Caco-2 (cell line): Measurements from ENCODE around the gene HCK. TPM values are rescaled to one million over a fixed set of nuclear protein-coding genes. Genes with fewer than 3 reads are reported as not detected.

Experiments used
- BruUV-seq: library from RNA; stranded (reverse); fragments of 400-500 nt; replicated peaks from 2 replicates; lab custom pipeline; 2021; lab: Mats Ljungman, UMichigan
- CTCF ChIA-PET: fragments of 300-600 bp; sonication (Branson Sonifier 250); formaldehyde crosslinking; loops from one replicate; lab custom pipeline; 2022; ENCODE audit warnings: antibody characterized with exemption; lab: Charles Lee
- POLR2A ChIA-PET: fragments of 300-600 bp; sonication (Branson Sonifier 250); formaldehyde crosslinking; loops from one replicate; lab custom pipeline; 2022; ENCODE audit warnings: antibody characterized with exemption; lab: Charles Lee
- DNase-seq, 2 experiments: peaks; one replicate each; pipeline versions ENCODE4 v3.0.0 to v3.0.0-alpha.2; 2020 to 2022
- H3K27me3 ChIP-seq: replicated peaks from 2 replicates; pipeline ENCODE4 v1.6.0; 2011; ENCODE audit warnings: low read length; ENCODE audit not compliant: control insufficient read depth, insufficient read depth
- H3K36me3 ChIP-seq: 2 replicates; pipeline ENCODE4 v1.5.1; 2011; ENCODE audit warnings: low read length; ENCODE audit not compliant: control insufficient read depth, insufficient read depth
- H3K4me1 ChIP-seq: fragments of 250-450 bp; sonication (Bioruptor Pico); 2 replicates; pipeline ENCODE4 v1.5.1; 2020; ENCODE audit warnings: mild to moderate bottlenecking
- H3K4me3 ChIP-seq: 2 replicates; pipeline ENCODE4 v1.5.1; 2011; ENCODE audit warnings: low read depth, mild to moderate bottlenecking, control low read depth, low read length
- H3K9me3 ChIP-seq: fragments of 250-450 bp; sonication (Bioruptor Pico); 2 replicates; pipeline ENCODE4 v1.5.1; 2020; ENCODE audit warnings: mild to moderate bottlenecking, moderate library complexity
- H3K27ac Mint-ChIP-seq: one replicate; pipeline ENCODE4 v1.8.0; 2022; ENCODE audit warnings: mixed read lengths; ENCODE audit not compliant: unreplicated experiment
- H3K27me3 Mint-ChIP-seq: one replicate; pipeline ENCODE4 v1.8.0; 2022; ENCODE audit warnings: mixed read lengths; ENCODE audit not compliant: insufficient read depth, unreplicated experiment
- H3K36me3 Mint-ChIP-seq: one replicate; pipeline ENCODE4 v1.8.0; 2022; ENCODE audit warnings: mild to moderate bottlenecking, mixed read lengths; ENCODE audit not compliant: insufficient read depth, unreplicated experiment
- H3K4me1 Mint-ChIP-seq: one replicate; pipeline ENCODE4 v1.8.0; 2022; ENCODE audit warnings: low read depth, mixed read lengths; ENCODE audit not compliant: unreplicated experiment
- H3K4me3 Mint-ChIP-seq: one replicate; pipeline ENCODE4 v1.8.0; 2022; ENCODE audit warnings: mild to moderate bottlenecking, moderate library complexity, mixed read lengths; ENCODE audit not compliant: unreplicated experiment
- H3K9me3 Mint-ChIP-seq: one replicate; pipeline ENCODE4 v1.8.0; 2022; ENCODE audit warnings: mixed read lengths; ENCODE audit not compliant: unreplicated experiment
- CTCF ChIP-seq, 2 experiments: fragments of 200-600 bp in 1 of 2; IDR thresholded peaks; 1 replicate in 1 of 2; 2 replicates in 1 of 2; pipeline versions ENCODE4 v1.5.1 to v1.8.0; 2011 to 2022; ENCODE audit warnings: antibody characterized with exemption in 1 of 2, control low read depth in 1 of 2, inconsistent platforms in 1 of 2, low read depth in 1 of 2, low read length in 1 of 2, mild to moderate bottlenecking in 1 of 2, moderate library complexity in 1 of 2; ENCODE audit not compliant: insufficient read depth in 1 of 2, severe bottlenecking in 1 of 2, unreplicated experiment in 1 of 2
- intact Hi-C: fragments of 100-400 bp; cut with micrococcal nuclease; formaldehyde crosslinking; loops from one replicate; pipeline ENCODE4 v1.10.0; 2022; ENCODE audit not compliant: unreplicated experiment
- total RNA-seq: library from RNA; stranded (reverse); gene quantifications from 2 replicates; pipeline ENCODE4 v1.2.3, GENCODE V29; 2022

Gene HCK
- total RNA-seq, 1 experiment from 2014 or later, result not detected

- H3K27me3 Mint-ChIP-seq, result peaks cover 19% of the 10 kb centered on the region
- no peaks in the 10 kb centered on the region for H3K9me3 Mint-ChIP-seq
- Histone ChIP-seq H3K27me3 (no peaks in the 10 kb centered on the region; the same call in 1 of the 2 replicates), H3K4me3 (no peak overlapping the region), H3K36me3 (no peaks in the 10 kb centered on the region), H3K9me3 (no peaks in the 10 kb centered on the region), H3K4me1 (no peaks in the 10 kb centered on the region)
- no peak for TF ChIP-seq CTCF (IDR thresholded peaks at IDR 0.05; ENCODE audit: insufficient read depth in 1 of 2, low read depth in 1 of 2, low read length in 1 of 2, severe bottlenecking in 1 of 2, unreplicated experiment in 1 of 2)
- no peaks in the 10 kb centered on the region for H3K36me3 Mint-ChIP-seq
- no peak overlapping the region for H3K27ac Mint-ChIP-seq
- ChIA-PET CTCF (interaction anchor here (0.7 kb wide), 1 partner anchor 47 kb away, joined by 3 read pairs; no protein-coding TSS in a partner anchor), POLR2A (no interaction called here)
- no peak overlapping the region for H3K4me3 Mint-ChIP-seq
- DNase-seq, result no peak
- H3K4me1 Mint-ChIP-seq, result no peaks in the 10 kb centered on the region
- intact Hi-C loops, result no loop called here
- no TSS peak for BruUV-seq
Observed at GRCh38 chr20:32064667-32065066, 12.6 kb downstream of the HCK start.

- BruUV-seq, result no TSS peak
- no peak for TF ChIP-seq CTCF (IDR thresholded peaks at IDR 0.05; ENCODE audit: insufficient read depth in 1 of 2, low read depth in 1 of 2, low read length in 1 of 2, severe bottlenecking in 1 of 2, unreplicated experiment in 1 of 2)
- Histone ChIP-seq H3K4me3 (no peak overlapping the region), H3K27me3 (no peaks in the 10 kb centered on the region; the same call in 1 of the 2 replicates), H3K36me3 (no peaks in the 10 kb centered on the region), H3K4me1 (no peaks in the 10 kb centered on the region), H3K9me3 (no peaks in the 10 kb centered on the region)
- DNase-seq, result no peak
- Mint-ChIP-seq H3K9me3 (no peaks in the 10 kb centered on the region), H3K4me1 (no peaks in the 10 kb centered on the region), H3K4me3 (no peak overlapping the region), H3K36me3 (no peaks in the 10 kb centered on the region), H3K27me3 (peaks cover 16% of the 10 kb centered on the region), H3K27ac (no peak overlapping the region)
- POLR2A ChIA-PET, result no interaction called here
- intact Hi-C loops, result no loop called here
- CTCF ChIA-PET, result interaction anchor here (0.7 kb wide), 1 partner anchor 278 kb away, joined by 5 read pairs; no protein-coding TSS in a partner anchor
Observed at GRCh38 chr20:32067234-32067821, 15.3 kb downstream of the HCK start.

DNA sequence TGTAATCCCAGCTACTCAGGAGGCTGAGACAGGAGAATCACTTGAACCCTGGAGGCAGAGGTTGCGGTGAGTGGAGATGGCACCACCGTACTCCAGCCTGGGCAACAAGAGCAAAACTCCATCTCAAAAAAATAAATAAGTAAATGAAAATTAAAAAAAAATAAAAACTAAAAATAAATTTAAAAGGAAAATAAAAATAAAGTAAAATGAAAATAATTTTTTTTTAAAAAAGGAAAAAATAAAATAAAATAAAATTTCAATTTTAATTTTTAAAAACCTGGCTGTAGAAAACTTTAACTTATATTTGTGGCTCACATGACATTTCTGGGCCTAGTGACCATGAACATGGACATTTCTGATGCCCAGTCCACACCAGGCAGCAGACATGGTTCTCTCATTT lies 16.1 kb downstream of the HCK start:
- Mint-ChIP-seq H3K27me3 (peaks cover 14% of the 10 kb centered on the region), H3K4me1 (no peaks in the 10 kb centered on the region), H3K4me3 (no peak overlapping the region), H3K9me3 (no peaks in the 10 kb centered on the region), H3K27ac (no peak overlapping the region), H3K36me3 (no peaks in the 10 kb centered on the region)
- Histone ChIP-seq H3K27me3 (no peaks in the 10 kb centered on the region; the same call in 1 of the 2 replicates), H3K4me1 (no peaks in the 10 kb centered on the region), H3K4me3 (no peak overlapping the region), H3K9me3 (no peaks in the 10 kb centered on the region), H3K36me3 (no peaks in the 10 kb centered on the region)
- no peak for TF ChIP-seq CTCF (IDR thresholded peaks at IDR 0.05; ENCODE audit: insufficient read depth in 1 of 2, low read depth in 1 of 2, low read length in 1 of 2, severe bottlenecking in 1 of 2, unreplicated experiment in 1 of 2)
- ChIA-PET CTCF (no interaction called here), POLR2A (no interaction called here)
- intact Hi-C loops, result no loop called here
- BruUV-seq, result no TSS peak
- no peak for DNase-seq
